ENCODE data around the gene KDM8. TPM values are rescaled to one million over a fixed set of nuclear protein-coding genes. Genes with fewer than 3 reads are reported as not detected.

Gene KDM8
- total and polyA plus RNA-seq, 7 donors = 2.2 to 7.8 (median 3.5) TPM

- TF ChIP-seq CTCF (IDR thresholded peaks at IDR 0.05) = no peak
- H3K4me3 ChIP-seq = peak overlapping the region; percentile 39
- peak overlapping the region; percentile 81 for H3K27ac ChIP-seq
- intact Hi-C loops (cut with DNase I) = no loop called here
- no peaks in the 10 kb centered on the region for H3K9me3 ChIP-seq
- 14 to 17% (median 17%) methylated on average over 30 of the region's 30 CpGs for WGBS, 3 donors
- no peaks in the 10 kb centered on the region for H3K27me3 ChIP-seq (ENCODE audit: insufficient read depth in 3 of 3, low read length in 2 of 3)
- peaks cover 18% of the 10 kb centered on the region for H3K4me1 ChIP-seq
- ATAC-seq (peak; percentile 73 to 82 (median 79)), DNase-seq (peak; percentile 60 to 73)
- peaks cover 0 to 36% of the 10 kb centered on the region in 2 donors for H3K36me3 ChIP-seq (ENCODE audit: insufficient read depth in 1 of 2, low read depth in 1 of 2)
These were observed 19.2 kb downstream of the KDM8 start for GRCh38 chr16:27222249-27223225.

GRCh38 chr16:27223226-27223610 lies 19.9 kb downstream of the KDM8 start:
- no peak for DNase-seq
- WGBS, 3 donors = 29 to 46% (median 41%) methylated on average over 8 of the region's 8 CpGs
- TF ChIP-seq CTCF (IDR thresholded peaks at IDR 0.05) = no peak
- peak overlapping the region; percentile 81 for H3K27ac ChIP-seq
- ATAC-seq = peak in 1 of 4 donors; percentile 13
- no peaks in the 10 kb centered on the region for H3K27me3 ChIP-seq (ENCODE audit: insufficient read depth in 3 of 3, low read length in 2 of 3)
- no peaks in the 10 kb centered on the region for H3K9me3 ChIP-seq
- peaks cover 0 to 31% of the 10 kb centered on the region in 2 donors for H3K36me3 ChIP-seq (ENCODE audit: insufficient read depth in 1 of 2, low read depth in 1 of 2)
- intact Hi-C loops (cut with DNase I) = no loop called here
- no peak overlapping the region for H3K4me3 ChIP-seq
- H3K4me1 ChIP-seq = peaks cover 18% of the 10 kb centered on the region

GRCh38 chr16:27223701-27224100 lies 20.4 kb downstream of the KDM8 start:
- H3K36me3 ChIP-seq (ENCODE audit: insufficient read depth in 1 of 2, low read depth in 1 of 2) = peaks cover 0 to 28% of the 10 kb centered on the region in 2 donors
- no peak overlapping the region for H3K27ac ChIP-seq
- 71 to 79% (median 71%) methylated on average over 6 of the region's 6 CpGs for WGBS, 3 donors
- no peaks in the 10 kb centered on the region for H3K27me3 ChIP-seq (ENCODE audit: insufficient read depth in 3 of 3, low read length in 2 of 3)
- no peaks in the 10 kb centered on the region for H3K9me3 ChIP-seq
- peaks cover 19% of the 10 kb centered on the region for H3K4me1 ChIP-seq
- no peak overlapping the region for H3K4me3 ChIP-seq
- intact Hi-C loops (cut with DNase I) = no loop called here
- no peak for TF ChIP-seq CTCF (IDR thresholded peaks at IDR 0.05)
- peak in 1 of 2 donors; percentile 20 for DNase-seq
- ATAC-seq = no peak

GRCh38 chr16:27224271-27224737 lies 21.0 kb downstream of the KDM8 start:
- Histone ChIP-seq H3K4me1 (peaks cover 25% of the 10 kb centered on the region), H3K27me3 (ENCODE audit: insufficient read depth in 3 of 3, low read length in 2 of 3) (no peaks in the 10 kb centered on the region), H3K36me3 (ENCODE audit: insufficient read depth in 1 of 2, low read depth in 1 of 2) (peaks cover 0 to 22% of the 10 kb centered on the region in 2 donors), H3K27ac (no peak overlapping the region), H3K9me3 (no peaks in the 10 kb centered on the region), H3K4me3 (no peak overlapping the region)
- WGBS, 3 donors = 56 to 81% (median 70%) methylated on average over 14 of the region's 14 CpGs
- no peak for TF ChIP-seq CTCF (IDR thresholded peaks at IDR 0.05)
- intact Hi-C loops (cut with DNase I) = no loop called here
- no peak for DNase-seq
- ATAC-seq = no peak

All from psoas muscle (tissue), 8 donors.